T-helper 2 cell treated with Interferon-gamma antibody and Interleukin-4, amounts not matched to agents 5 μg/mL and 100 μg/mL, for 36 hours (primary cell): ENCODE results near the gene AK8.

Experiments
- DNase-seq: peaks from one replicate; pipeline ENCODE4 v3.0.0; 2021; ENCODE audit warnings: low spot score
- H3K27ac Mint-ChIP-seq: one replicate; pipeline ENCODE4 v1.8.0; 2021; ENCODE audit warnings: mild to moderate bottlenecking, mixed read lengths
- H3K27me3 Mint-ChIP-seq: one replicate; pipeline ENCODE4 v1.8.0; 2021; ENCODE audit warnings: low read depth, mixed read lengths
- H3K36me3 Mint-ChIP-seq: one replicate; pipeline ENCODE4 v1.8.0; 2021; ENCODE audit warnings: low read depth, mixed read lengths
- H3K4me1 Mint-ChIP-seq: one replicate; pipeline ENCODE4 v1.8.0; 2021; ENCODE audit warnings: low read depth, mixed read lengths
- H3K4me3 Mint-ChIP-seq: one replicate; pipeline ENCODE4 v1.8.0; 2022; ENCODE audit warnings: mild to moderate bottlenecking, moderate library complexity, mixed read lengths
- H3K9me3 Mint-ChIP-seq: one replicate; pipeline ENCODE4 v1.8.0; 2021; ENCODE audit warnings: mixed read lengths

AK8 gene

DNA sequence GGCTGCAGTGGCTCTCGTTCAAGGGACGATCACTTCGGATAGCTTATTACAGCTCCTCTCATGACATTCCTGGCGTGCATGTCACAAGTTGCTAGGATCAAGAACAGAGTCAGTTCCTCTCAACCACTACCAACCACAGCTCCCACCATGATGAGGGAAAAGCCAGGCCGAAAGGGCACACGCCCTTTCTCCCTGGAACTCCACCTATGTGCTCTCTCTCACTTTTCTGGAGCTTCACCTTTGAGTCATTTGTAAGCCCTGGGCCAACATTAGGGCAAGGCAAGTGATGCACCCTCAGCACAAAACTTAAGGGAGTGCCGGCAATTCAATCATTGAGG lies 2.2 kb upstream of the AK8 start:
- Mint-ChIP-seq H3K4me1 (peaks cover 16% of the 10 kb centered on the region), H3K9me3 (no peaks in the 10 kb centered on the region), H3K36me3 (no peaks in the 10 kb centered on the region), H3K27ac (peak overlapping the region; percentile 81), H3K4me3 (peak overlapping the region; percentile 60), H3K27me3 (no peaks in the 10 kb centered on the region)
- DNase-seq = no peak

GRCh38 chr9:132879457-132880323 lies 1.6 kb upstream of the AK8 start:
- peak overlapping the region; percentile 83 for H3K4me3 Mint-ChIP-seq
- H3K9me3 Mint-ChIP-seq = no peaks in the 10 kb centered on the region
- DNase-seq = no peak
- peak overlapping the region; percentile 81 for H3K27ac Mint-ChIP-seq
- H3K36me3 Mint-ChIP-seq = no peaks in the 10 kb centered on the region
- no peaks in the 10 kb centered on the region for H3K27me3 Mint-ChIP-seq
- H3K4me1 Mint-ChIP-seq = peaks cover 16% of the 10 kb centered on the region

- DNase-seq = peak; percentile 16
- Mint-ChIP-seq H3K9me3 (no peaks in the 10 kb centered on the region), H3K36me3 (no peaks in the 10 kb centered on the region), H3K27me3 (no peaks in the 10 kb centered on the region), H3K4me1 (peaks cover 16% of the 10 kb centered on the region), H3K4me3 (peak within 1 kb of the TSS; percentile 83), H3K27ac (peak within 1 kb of the TSS; percentile 81)
These were observed 792 bp upstream of the AK8 start, which contains the start of gene SPACA9 for GRCh38 chr9:132878695-132879456. Gene SPACA9, plus strand, starts transcription at chr9:132878898. Its CDS starts 5,050 bp downstream, at chr9:132883948.

DNA sequence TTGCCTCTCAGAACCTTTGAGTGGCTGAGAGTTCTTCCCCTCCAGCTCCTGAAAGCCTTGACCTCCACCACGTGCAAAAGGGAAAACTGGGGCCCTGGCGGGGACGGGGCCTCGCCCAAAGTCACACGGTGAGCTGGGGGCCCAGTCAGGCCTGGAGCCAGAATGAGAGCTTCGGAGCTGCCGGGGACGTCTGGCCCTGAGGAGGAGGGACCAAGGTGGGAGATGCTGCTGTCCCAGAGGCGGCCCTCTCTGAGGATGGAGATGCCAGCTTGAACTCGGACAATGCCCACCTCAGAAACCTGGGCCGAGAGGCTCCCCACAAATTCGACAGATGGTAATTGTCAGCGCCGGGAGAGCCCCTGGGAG lies 643 bp downstream of the AK8 start:
- H3K4me1 Mint-ChIP-seq = peaks cover 19% of the 10 kb centered on the region
- no peaks in the 10 kb centered on the region for H3K36me3 Mint-ChIP-seq
- peak overlapping the region; percentile 77 for H3K4me3 Mint-ChIP-seq
- no peak for DNase-seq
- no peaks in the 10 kb centered on the region for H3K9me3 Mint-ChIP-seq
- no peaks in the 10 kb centered on the region for H3K27me3 Mint-ChIP-seq
- H3K27ac Mint-ChIP-seq = no peak overlapping the region

GRCh38 chr9:132876849-132877248 lies 1.2 kb downstream of the AK8 start:
- Mint-ChIP-seq H3K36me3 (no peaks in the 10 kb centered on the region), H3K4me3 (peak overlapping the region; percentile 77), H3K9me3 (no peaks in the 10 kb centered on the region), H3K4me1 (peaks cover 19% of the 10 kb centered on the region), H3K27me3 (no peaks in the 10 kb centered on the region), H3K27ac (no peak overlapping the region)
- no peak for DNase-seq

DNA sequence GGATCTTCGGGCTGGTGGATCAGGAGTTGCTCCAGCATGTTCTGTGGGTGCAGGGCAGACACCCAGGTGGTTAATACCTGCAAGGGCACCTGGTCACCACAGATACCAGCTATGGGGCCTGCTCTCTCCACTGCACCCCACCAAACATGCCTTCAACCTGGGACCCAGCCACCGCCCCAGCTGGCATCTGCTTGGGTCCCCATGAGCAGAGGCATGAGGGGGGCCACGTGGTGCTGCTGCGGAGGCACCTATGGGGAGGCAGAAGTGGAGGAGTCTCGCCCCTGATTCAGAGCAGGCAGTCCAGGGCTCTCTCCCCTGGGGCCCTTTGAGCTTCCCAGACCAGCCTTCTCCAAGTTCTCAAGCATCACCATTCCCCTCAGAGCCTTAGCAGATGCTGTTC lies 2.9 kb downstream of the AK8 start:
- H3K4me3 Mint-ChIP-seq = no peak overlapping the region
- DNase-seq = no peak
- H3K27me3 Mint-ChIP-seq = no peaks in the 10 kb centered on the region
- H3K36me3 Mint-ChIP-seq = no peaks in the 10 kb centered on the region
- no peaks in the 10 kb centered on the region for H3K9me3 Mint-ChIP-seq
- no peak overlapping the region for H3K27ac Mint-ChIP-seq
- peaks cover 17% of the 10 kb centered on the region for H3K4me1 Mint-ChIP-seq

GRCh38 chr9:132873403-132873802 lies 4.7 kb downstream of the AK8 start:
- peaks cover 5% of the 10 kb centered on the region for H3K4me1 Mint-ChIP-seq
- no peaks in the 10 kb centered on the region for H3K27me3 Mint-ChIP-seq
- H3K36me3 Mint-ChIP-seq = no peaks in the 10 kb centered on the region
- peak overlapping the region; percentile 0 for H3K4me3 Mint-ChIP-seq
- peak overlapping the region; percentile 12 for H3K27ac Mint-ChIP-seq
- no peaks in the 10 kb centered on the region for H3K9me3 Mint-ChIP-seq
- DNase-seq = no peak

DNA sequence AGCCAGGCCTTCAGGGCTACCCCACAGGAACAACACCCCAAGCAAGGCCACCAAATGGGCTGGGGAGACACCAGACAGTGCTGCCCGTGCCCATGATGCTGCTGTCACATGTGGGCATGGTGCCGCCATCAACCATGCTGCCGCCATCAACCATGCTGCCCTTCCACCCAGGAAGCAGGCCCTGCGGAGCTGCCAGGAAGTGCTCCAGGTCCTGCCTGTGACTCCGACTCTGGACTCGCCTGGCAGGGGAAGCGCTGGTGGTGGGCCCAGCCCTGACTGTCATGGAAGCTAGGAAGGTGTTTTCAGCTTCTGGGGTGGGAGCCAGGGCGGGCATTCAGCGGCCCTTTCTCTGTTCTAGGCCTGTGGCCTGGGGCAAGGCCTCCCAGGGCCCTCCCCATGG lies 8.8 kb downstream of the AK8 start:
- no peak for DNase-seq
- Mint-ChIP-seq H3K9me3 (no peaks in the 10 kb centered on the region), H3K36me3 (no peaks in the 10 kb centered on the region), H3K4me3 (no peak overlapping the region), H3K27ac (no peak overlapping the region), H3K4me1 (peaks cover 5% of the 10 kb centered on the region), H3K27me3 (no peaks in the 10 kb centered on the region)

DNA sequence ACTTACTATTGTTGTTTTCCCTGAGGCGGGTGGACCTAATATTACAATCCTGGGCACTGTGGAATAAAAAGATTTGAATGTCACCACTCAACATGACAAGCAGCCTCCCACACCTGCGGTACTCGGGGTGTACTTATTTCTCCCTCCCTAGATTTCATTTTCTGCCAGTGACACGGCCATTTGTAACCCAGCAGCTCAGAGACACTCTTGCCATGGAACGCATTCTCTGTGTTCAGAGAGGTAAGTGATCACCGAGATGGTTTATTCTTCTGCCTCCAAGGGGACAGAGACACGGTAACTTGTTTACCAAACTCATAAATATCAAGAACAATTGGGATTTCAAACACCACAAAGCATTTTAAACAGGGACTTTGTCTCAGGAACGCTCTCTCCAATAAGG lies 11.2 kb downstream of the AK8 start:
- Mint-ChIP-seq H3K4me3 (no peak overlapping the region), H3K4me1 (no peaks in the 10 kb centered on the region), H3K27ac (no peak overlapping the region), H3K27me3 (peaks cover 3% of the 10 kb centered on the region), H3K9me3 (no peaks in the 10 kb centered on the region), H3K36me3 (no peaks in the 10 kb centered on the region)
- no peak for DNase-seq

DNA sequence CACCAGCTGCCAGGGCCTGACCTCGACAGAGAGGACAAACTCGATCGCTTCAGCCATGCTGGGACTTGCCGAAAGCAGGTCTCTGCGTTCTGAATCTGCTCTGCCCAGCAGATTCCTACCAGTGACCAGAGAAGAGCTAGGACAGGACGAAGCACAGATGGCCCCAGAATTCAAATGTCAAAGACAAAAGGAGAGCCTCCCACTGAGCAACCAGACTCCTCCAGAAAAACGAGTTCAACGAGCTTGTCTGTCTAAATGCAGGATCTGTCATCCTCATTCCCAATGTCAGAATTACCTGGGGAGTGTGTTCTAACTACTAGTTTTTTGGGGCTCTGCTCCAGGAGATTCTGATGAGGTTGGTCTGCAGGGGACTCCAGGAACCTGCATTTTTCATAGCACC lies 13.4 kb downstream of the AK8 start:
- DNase-seq = no peak
- Mint-ChIP-seq H3K27me3 (peaks cover 3% of the 10 kb centered on the region), H3K4me3 (no peak overlapping the region), H3K9me3 (no peaks in the 10 kb centered on the region), H3K4me1 (no peaks in the 10 kb centered on the region), H3K27ac (no peak overlapping the region), H3K36me3 (no peaks in the 10 kb centered on the region)

DNA sequence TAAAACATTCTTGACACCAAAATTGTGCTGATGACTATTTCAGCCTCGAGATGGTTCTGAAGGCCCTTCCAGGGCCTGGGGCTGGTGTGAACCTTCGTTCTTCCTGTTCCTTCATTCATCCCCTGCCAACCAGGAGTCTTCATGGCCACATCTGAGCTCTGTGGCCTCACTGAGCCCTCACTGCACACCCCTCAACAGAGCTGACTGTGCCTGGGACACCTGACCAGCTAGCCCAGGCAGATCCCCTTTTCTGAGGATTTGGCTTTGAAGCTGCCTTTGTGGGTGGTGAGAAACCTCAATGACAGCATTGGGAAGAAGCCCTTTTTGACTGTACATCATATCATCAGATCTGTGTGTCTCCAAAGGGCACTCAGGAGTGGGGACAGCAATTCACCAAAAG lies 13.8 kb downstream of the AK8 start:
- no peaks in the 10 kb centered on the region for H3K36me3 Mint-ChIP-seq
- no peak for DNase-seq
- no peak overlapping the region for H3K4me3 Mint-ChIP-seq
- H3K27ac Mint-ChIP-seq = no peak overlapping the region
- peaks cover 3% of the 10 kb centered on the region for H3K27me3 Mint-ChIP-seq
- no peaks in the 10 kb centered on the region for H3K4me1 Mint-ChIP-seq
- H3K9me3 Mint-ChIP-seq = no peaks in the 10 kb centered on the region

GRCh38 chr9:132863096-132863495 lies 15.0 kb downstream of the AK8 start:
- Mint-ChIP-seq H3K36me3 (no peaks in the 10 kb centered on the region), H3K9me3 (no peaks in the 10 kb centered on the region), H3K27me3 (peaks cover 4% of the 10 kb centered on the region), H3K4me1 (no peaks in the 10 kb centered on the region), H3K27ac (no peak overlapping the region), H3K4me3 (no peak overlapping the region)
- DNase-seq = no peak

DNA sequence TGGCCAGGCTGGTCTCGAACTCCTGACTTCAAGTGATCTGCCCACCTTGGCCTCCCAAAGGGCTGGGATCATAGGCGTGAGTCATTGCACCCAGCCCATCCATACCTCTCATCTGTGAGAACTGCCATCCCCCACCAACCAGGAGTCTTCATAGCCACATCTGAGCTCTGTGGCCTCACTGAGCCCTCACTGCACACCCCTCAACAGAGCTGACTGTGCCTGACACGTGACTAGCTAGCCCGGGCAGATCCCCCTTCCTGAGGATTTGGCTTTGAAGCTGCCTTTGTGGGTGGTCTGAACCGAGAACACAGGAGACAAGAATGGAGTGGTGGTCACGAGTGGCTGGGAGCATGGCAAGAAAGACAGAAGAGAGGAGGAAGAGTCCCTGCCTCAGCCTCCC lies 15.6 kb downstream of the AK8 start:
- no peak for DNase-seq
- Mint-ChIP-seq H3K27ac (no peak overlapping the region), H3K9me3 (no peaks in the 10 kb centered on the region), H3K4me1 (no peaks in the 10 kb centered on the region), H3K4me3 (no peak overlapping the region), H3K27me3 (peaks cover 4% of the 10 kb centered on the region), H3K36me3 (no peaks in the 10 kb centered on the region)

GRCh38 chr9:132861666-132862065 lies 16.4 kb downstream of the AK8 start:
- H3K27me3 Mint-ChIP-seq = peaks cover 4% of the 10 kb centered on the region
- no peaks in the 10 kb centered on the region for H3K9me3 Mint-ChIP-seq
- no peaks in the 10 kb centered on the region for H3K4me1 Mint-ChIP-seq
- DNase-seq = no peak
- no peak overlapping the region for H3K27ac Mint-ChIP-seq
- no peak overlapping the region for H3K4me3 Mint-ChIP-seq
- no peaks in the 10 kb centered on the region for H3K36me3 Mint-ChIP-seq
